ENCODE measurements around the gene GJA1.
"Not testable (repeated sequence)": the region's sequence is repeated elsewhere in the genome, so short reads cannot be mapped to it uniquely, and the experiment has no call there.

Gene GJA1

GRCh38 chr6:121437851-121438651 is 2.6 kb downstream of the GJA1 start:
- DNase-seq = no peak

GRCh38 chr6:121438869-121439268 is 3.4 kb downstream of the GJA1 start:
- DNase-seq = no peak

GRCh38 chr6:121439475-121439874 is 4.0 kb downstream of the GJA1 start:
- DNase-seq = no peak

GRCh38 chr6:121439926-121440325 is 4.5 kb downstream of the GJA1 start:
- DNase-seq = no peak

- DNase-seq = no peak
Measured at GRCh38 chr6:121441477-121441876, 6.0 kb downstream of the GJA1 start.

GRCh38 chr6:121442576-121442975 is 7.1 kb downstream of the GJA1 start:
- DNase-seq = no peak

- DNase-seq = no peak
Measured at GRCh38 chr6:121443971-121444541, 8.6 kb downstream of the GJA1 start.

GRCh38 chr6:121446705-121447104 is 11.3 kb downstream of the GJA1 start:
- DNase-seq = not testable (repeated sequence)

- DNase-seq = not testable (repeated sequence)
Measured at GRCh38 chr6:121447746-121448145, 12.3 kb downstream of the GJA1 start.

GRCh38 chr6:121448528-121448927 is 13.1 kb downstream of the GJA1 start:
- DNase-seq = not testable (repeated sequence)

GRCh38 chr6:121449331-121449730 is 13.9 kb downstream of the GJA1 start:
- DNase-seq = no peak

GRCh38 chr6:121450242-121450641 is 14.8 kb downstream of the GJA1 start:
- DNase-seq = no peak

GRCh38 chr6:121451250-121451649 is 15.8 kb downstream of the GJA1 start:
- no peak for DNase-seq

- DNase-seq = no peak
Measured at GRCh38 chr6:121453191-121453590, 17.7 kb downstream of the GJA1 start.

GRCh38 chr6:121460170-121460569 is 24.7 kb downstream of the GJA1 start:
- no peak for DNase-seq

- no peak for DNase-seq
Measured at GRCh38 chr6:121463087-121463486, 27.6 kb downstream of the GJA1 start.

- no peak for DNase-seq
Measured at GRCh38 chr6:121465101-121465500, 29.7 kb downstream of the GJA1 start.

- DNase-seq = no peak
Measured at GRCh38 chr6:121479486-121480098, 44.1 kb downstream of the GJA1 start.

- DNase-seq = no peak
Measured at GRCh38 chr6:121480099-121480713, 44.8 kb downstream of the GJA1 start.

- no peak for DNase-seq
Measured at GRCh38 chr6:121482004-121482693, 46.7 kb downstream of the GJA1 start.

- DNase-seq = no peak
Measured at GRCh38 chr6:121482751-121483150, 47.3 kb downstream of the GJA1 start.

GRCh38 chr6:121485359-121485811 is 49.9 kb downstream of the GJA1 start:
- DNase-seq = no peak

GRCh38 chr6:121491576-121491975 is 56.1 kb downstream of the GJA1 start:
- DNase-seq = no peak

Data from NCI-H1930 (cell line).